GM18511 (cell line): ENCODE measurements around the gene USP13.
A peak's percentile ranks its signal among the peaks of the same experiment; 100 is the strongest.
"Not testable (repeated sequence)": the region's sequence is repeated elsewhere in the genome, so short reads cannot be mapped to it uniquely, and the experiment has no call there.

Experiments
- ATAC-seq: cut with Tn5 transposase; IDR thresholded peaks from one replicate; pipeline ENCODE4 v1.9.1; 2021; ENCODE audit warnings: mild to moderate bottlenecking, moderate library complexity; ENCODE audit not compliant: unreplicated experiment

The USP13 gene

GRCh38 chr3:179652447-179653095, at the start of gene USP13:
TSS of gene USP13 (plus strand) at chr3:179653040. CDS start at chr3:179653226, 186 bp downstream.
- ATAC-seq, result peak; percentile 73

GRCh38 chr3:179603321-179603720, 49.5 kb upstream of the USP13 start:
- ATAC-seq, result no peak

- ATAC-seq, result no peak
Observed at GRCh38 chr3:179603831-179604230, 49.0 kb upstream of the USP13 start.

- ATAC-seq, result peak; percentile 93
Observed at GRCh38 chr3:179604321-179605078, 48.3 kb upstream of the USP13 start, which contains the start of the genes MRPL47 and NDUFB5. TSS of gene MRPL47 (minus strand) at chr3:179604638. CDS start at chr3:179604624, 14 bp downstream. TSS of gene NDUFB5 (plus strand) at chr3:179604794. CDS start at chr3:179604816, 22 bp downstream.

GRCh38 chr3:179606534-179607085, 46.2 kb upstream of the USP13 start:
- no peak for ATAC-seq

- peak; percentile 60 for ATAC-seq
Observed at GRCh38 chr3:179608931-179609720, 43.7 kb upstream of the USP13 start.

- ATAC-seq, result no peak
Observed at GRCh38 chr3:179610066-179610465, 42.8 kb upstream of the USP13 start.

- no peak for ATAC-seq
Observed at GRCh38 chr3:179613807-179614206, 39.0 kb upstream of the USP13 start.

GRCh38 chr3:179615458-179616173, 37.2 kb upstream of the USP13 start:
- no peak for ATAC-seq

GRCh38 chr3:179622023-179622422, 30.8 kb upstream of the USP13 start:
- no peak for ATAC-seq

GRCh38 chr3:179624451-179624850, 28.4 kb upstream of the USP13 start:
- no peak for ATAC-seq

- ATAC-seq, result peak; percentile 70
Observed at GRCh38 chr3:179630753-179631451, 21.9 kb upstream of the USP13 start.

GRCh38 chr3:179640469-179640868, 12.4 kb upstream of the USP13 start:
- no peak for ATAC-seq

GRCh38 chr3:179642871-179643270, 10.0 kb upstream of the USP13 start:
- ATAC-seq, result no peak

- not testable (repeated sequence) for ATAC-seq
Observed at GRCh38 chr3:179643837-179644236, 9.0 kb upstream of the USP13 start.

GRCh38 chr3:179646177-179646576, 6.7 kb upstream of the USP13 start:
- no peak for ATAC-seq

- ATAC-seq, result no peak
Observed at GRCh38 chr3:179651687-179652446, 973 bp upstream of the USP13 start.

GRCh38 chr3:179653096-179653797, 407 bp downstream of the USP13 start:
- peak; percentile 70 for ATAC-seq
